ENCODE measurements around the gene GRM8.

- TF ChIP-seq, protein P1, sequence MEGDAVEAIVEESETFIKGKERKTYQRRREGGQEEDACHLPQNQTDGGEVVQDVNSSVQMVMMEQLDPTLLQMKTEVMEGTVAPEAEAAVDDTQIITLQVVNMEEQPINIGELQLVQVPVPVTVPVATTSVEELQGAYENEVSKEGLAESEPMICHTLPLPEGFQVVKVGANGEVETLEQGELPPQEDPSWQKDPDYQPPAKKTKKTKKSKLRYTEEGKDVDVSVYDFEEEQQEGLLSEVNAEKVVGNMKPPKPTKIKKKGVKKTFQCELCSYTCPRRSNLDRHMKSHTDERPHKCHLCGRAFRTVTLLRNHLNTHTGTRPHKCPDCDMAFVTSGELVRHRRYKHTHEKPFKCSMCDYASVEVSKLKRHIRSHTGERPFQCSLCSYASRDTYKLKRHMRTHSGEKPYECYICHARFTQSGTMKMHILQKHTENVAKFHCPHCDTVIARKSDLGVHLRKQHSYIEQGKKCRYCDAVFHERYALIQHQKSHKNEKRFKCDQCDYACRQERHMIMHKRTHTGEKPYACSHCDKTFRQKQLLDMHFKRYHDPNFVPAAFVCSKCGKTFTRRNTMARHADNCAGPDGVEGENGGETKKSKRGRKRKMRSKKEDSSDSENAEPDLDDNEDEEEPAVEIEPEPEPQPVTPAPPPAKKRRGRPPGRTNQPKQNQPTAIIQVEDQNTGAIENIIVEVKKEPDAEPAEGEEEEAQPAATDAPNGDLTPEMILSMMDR (conservative IDR thresholded peaks at IDR 0.05; ENCODE audit: low read depth, low read length) = no peak
- no peak for TF ChIP-seq EZH2 (IDR thresholded peaks at IDR 0.05; ENCODE audit: borderline replicate concordance, low read depth, low read length, poor library complexity, severe bottlenecking)
Measured at GRCh38 chr7:126698446-126698845, 554.3 kb downstream of the GRM8 start.
